Ovary (tissue), 9 donors: ENCODE results near the gene SLC16A12. TPM values are rescaled to one million over a fixed set of nuclear protein-coding genes. Genes with fewer than 3 reads are reported as not detected.

ENCODE experiments used
- DNase-seq, 5 donors: peaks; one replicate each; pipeline ENCODE4 v3.0.0-alpha.2; 2019 to 2020
- H3K27ac ChIP-seq, 2 donors: fragments of 200-600 bp; one replicate each; pipeline versions ENCODE4 v1.5.1 to v1.8.0; 2019 to 2022
- H3K27me3 ChIP-seq: fragments of 200-600 bp; one replicate; pipeline ENCODE4 v1.8.0; 2022
- H3K36me3 ChIP-seq: fragments of 200-600 bp; sonication (generic); one replicate; pipeline ENCODE4 v1.5.1; 2019
- H3K4me1 ChIP-seq: one replicate; pipeline ENCODE4 v1.8.1; 2013; ENCODE audit warnings: mild to moderate bottlenecking, moderate library complexity; ENCODE audit not compliant: insufficient read depth
- H3K4me3 ChIP-seq: fragments of 200-600 bp; sonication (generic); one replicate; pipeline ENCODE4 v1.5.1; 2017
- H3K9me3 ChIP-seq, 2 donors: fragments of 200-600 bp in 1 of 2; sonication (generic) in 1 of 2; one replicate each; pipeline versions ENCODE4 v1.5.1 to v1.8.1; 2013 to 2019; ENCODE audit warnings: mild to moderate bottlenecking in 1 of 2, moderate library complexity in 1 of 2
- EP300 ChIP-seq: sonication (generic); formaldehyde crosslinking; IDR thresholded peaks from one replicate; pipeline ENCODE4 v1.6.1; 2017; ENCODE audit warnings: antibody characterized with exemption
- POLR2A ChIP-seq: fragments of 450-650 bp; IDR thresholded peaks from one replicate; pipeline ENCODE4 v1.6.1; 2017; ENCODE audit warnings: antibody characterized with exemption, mild to moderate bottlenecking, moderate library complexity
- WGBS, 3 donors: extraction: QIAGEN DNeasy Blood & Tissue Kit in 1 of 3; methylation state at CpG; one replicate each; pipeline versions ENCODE4 v1.1.5 to v1.1.7; 2013 to 2017; 5-methylcytosine and 5-hydroxymethylcytosine counted together
- intact Hi-C, 4 donors: fragments of 100-400 bp; cut with DNase I; formaldehyde crosslinking; loops; one replicate each; pipeline versions ENCODE4 v1.11.0 to v1.15.1; 2022 to 2023
- polyA plus RNA-seq, 2 donors: library from polyadenylated mRNA; stranded (reverse); fragments of 200-250 nt in 1 of 2; fragments of 350-450 nt in 1 of 2; fragmentation: Illumina TruSeq in 1 of 2; extraction: RNeasy Lipid Tissue Mini Kit (QIAGEN cat#74804) in 1 of 2; gene quantifications; one replicate each; pipeline ENCODE4 v1.2.3, GENCODE V29; 2013 to 2014
- total RNA-seq, 7 donors: library from RNA; depleted of rRNA in 2 of 7; stranded (reverse); fragments of >200 nt in 2 of 7; fragmentation: NEBNext Ultra II Directional in 3 of 7; extraction: Animal tissue kit (Norgen Biotek cat#: 25700) in 3 of 7; gene quantifications; one replicate each; pipeline versions ENCODE4 v1.1.0 to v1.2.4, GENCODE V29; 2016 to 2023
- TF ChIP-seq, protein P1 (sequence below), 3 donors: fragments of 450-650 bp in 2 of 3; fragments of 200-600 bp in 1 of 3; IDR thresholded peaks; one replicate each; pipeline versions ENCODE4 v1.5.1 to v1.8.0; 2016 to 2022; ENCODE audit warnings: antibody characterized with exemption in 3 of 3, mild to moderate bottlenecking in 1 of 3
- donor health status: DM: no; HTN: no; CAD: no; lungs with moderate emphysema.
- donor health status: DM: no; HTN: no; CAD: no.
- donor health status: Bipolar disorder and iron deficiency.
- donor health status: DM: yes; HTN: yes; CAD: no.
- donor health status: DM: no; HTN: no; CAD: no.
- donor health status: DM: yes; HTN: yes; CAD: no.

SLC16A12 gene
- total and polyA plus RNA-seq, 9 donors = 0.05 to 4.7 (median 1.1) TPM

DNA sequence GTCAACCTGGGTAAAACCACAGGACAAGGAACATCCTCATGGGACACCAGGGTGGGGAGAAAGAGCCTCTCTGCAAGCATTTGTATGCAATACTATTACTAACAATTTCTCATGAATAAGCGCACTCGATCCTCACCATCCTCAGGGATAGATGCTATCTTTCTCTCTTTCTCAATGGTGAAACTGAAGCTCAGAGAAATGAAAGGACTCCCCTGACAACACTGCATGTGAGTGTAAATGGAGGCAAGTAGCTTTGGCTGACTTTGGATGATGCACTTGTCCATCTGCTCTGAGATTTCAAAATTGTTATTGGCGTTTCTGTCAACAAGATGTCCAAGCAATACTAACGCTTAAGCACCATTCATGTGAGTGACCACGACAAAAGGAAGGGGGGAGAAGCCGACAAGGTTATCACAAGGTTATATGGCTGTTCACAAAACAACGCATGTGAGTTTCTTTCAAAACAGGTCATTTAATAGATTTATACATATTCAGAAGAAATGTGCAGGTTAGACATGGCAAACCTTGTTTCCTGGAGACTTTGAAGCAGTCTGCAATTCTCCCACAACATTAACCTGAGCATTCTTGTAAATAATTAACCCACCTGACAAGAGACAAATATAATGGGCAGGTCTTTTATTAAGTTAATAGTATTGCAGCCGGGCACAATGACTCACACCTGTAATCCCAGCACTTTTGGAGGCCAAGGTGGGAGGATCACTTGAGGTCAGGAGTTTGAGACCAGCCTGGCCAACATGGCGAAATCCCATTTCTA lies 67.0 kb downstream of the SLC16A12 start:
- 88 to 95% (median 90%) methylated on average over 9 of the region's 9 CpGs for WGBS, 3 donors
- Histone ChIP-seq H3K4me1 (no peaks in the 10 kb centered on the region), H3K4me3 (no peak overlapping the region), H3K9me3 (no peaks in the 10 kb centered on the region), H3K27ac (no peak overlapping the region), H3K27me3 (no peaks in the 10 kb centered on the region), H3K36me3 (no peaks in the 10 kb centered on the region)
- intact Hi-C loops = no loop called here
- DNase-seq = no peak
- no peak for TF ChIP-seq EP300
- TF ChIP-seq POLR2A = no peak
- TF ChIP-seq, protein P1, sequence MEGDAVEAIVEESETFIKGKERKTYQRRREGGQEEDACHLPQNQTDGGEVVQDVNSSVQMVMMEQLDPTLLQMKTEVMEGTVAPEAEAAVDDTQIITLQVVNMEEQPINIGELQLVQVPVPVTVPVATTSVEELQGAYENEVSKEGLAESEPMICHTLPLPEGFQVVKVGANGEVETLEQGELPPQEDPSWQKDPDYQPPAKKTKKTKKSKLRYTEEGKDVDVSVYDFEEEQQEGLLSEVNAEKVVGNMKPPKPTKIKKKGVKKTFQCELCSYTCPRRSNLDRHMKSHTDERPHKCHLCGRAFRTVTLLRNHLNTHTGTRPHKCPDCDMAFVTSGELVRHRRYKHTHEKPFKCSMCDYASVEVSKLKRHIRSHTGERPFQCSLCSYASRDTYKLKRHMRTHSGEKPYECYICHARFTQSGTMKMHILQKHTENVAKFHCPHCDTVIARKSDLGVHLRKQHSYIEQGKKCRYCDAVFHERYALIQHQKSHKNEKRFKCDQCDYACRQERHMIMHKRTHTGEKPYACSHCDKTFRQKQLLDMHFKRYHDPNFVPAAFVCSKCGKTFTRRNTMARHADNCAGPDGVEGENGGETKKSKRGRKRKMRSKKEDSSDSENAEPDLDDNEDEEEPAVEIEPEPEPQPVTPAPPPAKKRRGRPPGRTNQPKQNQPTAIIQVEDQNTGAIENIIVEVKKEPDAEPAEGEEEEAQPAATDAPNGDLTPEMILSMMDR (IDR thresholded peaks at IDR 0.05) = no peak

DNA sequence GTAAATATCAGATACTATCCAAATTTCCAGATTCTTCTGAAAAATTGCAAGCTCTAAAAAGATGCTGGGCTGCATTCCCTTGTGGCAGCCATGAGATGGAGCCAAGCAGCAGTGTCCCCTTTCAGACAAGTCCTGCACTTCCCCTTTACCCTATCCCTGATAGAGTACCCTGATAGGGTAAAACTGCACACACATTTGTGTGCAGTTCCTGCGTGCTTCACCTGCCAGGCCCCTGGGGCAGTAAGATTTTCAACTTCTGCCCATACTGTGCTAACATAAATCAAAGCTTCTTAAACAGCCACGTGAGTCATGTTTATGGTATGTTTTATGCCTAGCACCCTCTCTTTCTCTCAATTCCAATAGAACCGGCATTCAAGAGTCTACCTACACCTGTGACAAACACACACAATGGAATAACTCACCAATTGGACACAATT lies 68.8 kb downstream of the SLC16A12 start:
- intact Hi-C loops = no loop called here
- H3K4me3 ChIP-seq = no peak overlapping the region
- no peaks in the 10 kb centered on the region for H3K27me3 ChIP-seq
- WGBS, 3 donors = 35 to 47% (median 45%) methylated on average over 3 of the region's 3 CpGs
- H3K4me1 ChIP-seq = no peaks in the 10 kb centered on the region
- no peaks in the 10 kb centered on the region for H3K9me3 ChIP-seq
- H3K27ac ChIP-seq = no peak overlapping the region
- H3K36me3 ChIP-seq = no peaks in the 10 kb centered on the region
- DNase-seq = no peak
- TF ChIP-seq, protein P1 (IDR thresholded peaks at IDR 0.05) = no peak
- no peak for TF ChIP-seq EP300
- no peak for TF ChIP-seq POLR2A

DNA sequence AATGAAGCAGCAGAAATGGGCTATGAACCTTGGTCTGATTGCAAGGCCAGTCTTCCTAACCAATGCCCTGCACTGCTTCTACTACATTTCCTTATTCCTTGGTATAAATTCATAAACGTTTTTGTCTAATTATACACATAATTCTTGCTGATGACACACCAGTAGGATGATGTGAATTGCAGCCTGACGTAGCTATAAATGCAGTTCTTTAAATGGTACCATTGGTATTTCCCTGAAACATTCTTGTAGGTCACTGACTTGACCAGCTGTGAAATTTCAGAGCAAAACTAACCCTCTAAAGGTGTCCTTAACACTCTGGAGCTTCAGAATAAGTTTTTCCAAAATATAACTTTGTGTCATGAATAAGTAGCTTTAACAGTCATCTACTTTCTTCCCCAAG lies 70.2 kb downstream of the SLC16A12 start:
- H3K4me3 ChIP-seq = no peak overlapping the region
- WGBS, 3 donors = 47 to 49% (median 49%) methylated on average over 2 of the region's 2 CpGs
- TF ChIP-seq, protein P1 (IDR thresholded peaks at IDR 0.05) = no peak
- TF ChIP-seq POLR2A (no peak), EP300 (no peak)
- no peaks in the 10 kb centered on the region for H3K9me3 ChIP-seq
- no peak for DNase-seq
- intact Hi-C loops = no loop called here
- H3K27me3 ChIP-seq = no peaks in the 10 kb centered on the region
- no peaks in the 10 kb centered on the region for H3K4me1 ChIP-seq
- H3K27ac ChIP-seq = no peak overlapping the region
- H3K36me3 ChIP-seq = no peaks in the 10 kb centered on the region

DNA sequence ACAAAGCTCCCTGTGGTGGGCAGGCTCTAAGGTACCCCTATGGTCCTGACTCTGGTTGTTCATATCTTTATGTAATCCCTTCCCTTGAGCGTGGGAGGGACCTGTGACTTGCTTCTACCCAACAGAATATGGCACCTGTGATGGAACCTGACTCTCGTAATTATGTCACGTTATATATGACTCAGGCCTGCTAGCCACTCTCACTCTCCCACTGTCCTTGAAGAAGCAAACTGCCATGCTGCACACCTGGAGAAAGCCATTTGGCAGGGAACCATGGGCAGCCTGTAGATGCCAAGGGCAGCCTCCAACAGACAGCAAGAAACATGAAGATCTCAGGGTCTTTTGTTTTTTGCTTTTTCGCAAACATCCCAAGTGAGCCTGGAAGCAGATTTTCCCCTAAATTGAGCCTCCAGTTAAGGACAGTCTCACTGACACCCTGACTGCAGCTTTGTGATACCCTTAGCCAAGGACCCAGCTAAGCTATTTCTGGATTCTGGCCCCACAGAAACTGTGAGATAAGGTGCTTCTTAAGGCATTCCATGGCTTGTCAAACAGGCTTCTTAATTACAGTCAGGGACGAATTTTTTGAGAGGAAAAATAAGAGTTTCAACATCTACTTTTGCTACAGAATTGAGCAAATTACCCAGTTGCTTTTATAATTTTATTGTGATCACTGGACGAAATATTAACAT lies 71.4 kb downstream of the SLC16A12 start:
- Histone ChIP-seq H3K27ac (no peak overlapping the region), H3K4me3 (no peak overlapping the region), H3K4me1 (no peaks in the 10 kb centered on the region), H3K36me3 (no peaks in the 10 kb centered on the region), H3K9me3 (no peaks in the 10 kb centered on the region), H3K27me3 (no peaks in the 10 kb centered on the region)
- intact Hi-C loops = no loop called here
- TF ChIP-seq POLR2A = no peak
- TF ChIP-seq, protein P1 (IDR thresholded peaks at IDR 0.05) = no peak
- TF ChIP-seq EP300 = no peak
- DNase-seq = no peak
- 81 to 84% (median 82%) methylated on average over 6 of the region's 6 CpGs for WGBS, 3 donors
